Left lobe of liver (tissue), 2 donors: Measurements from ENCODE around the gene GATA5. TPM values are rescaled to one million over a fixed set of nuclear protein-coding genes. Genes with fewer than 3 reads are reported as not detected.
A peak's percentile ranks its signal among the peaks of the same experiment; 100 is the strongest.

Experiments
- ATAC-seq: fragments of 200-7000 bp; cut with Tn5 transposase; one replicate; pipeline ENCODE4 v1.9.1; 2020; ENCODE audit warnings: mild to moderate bottlenecking, moderate library complexity
- DNase-seq: peaks from one replicate; pipeline ENCODE4 v3.0.0-alpha.2; 2020; ENCODE audit warnings: low spot score
- total RNA-seq: library from RNA; stranded (reverse); gene quantifications from one replicate; pipeline ENCODE4 v1.2.1, GENCODE V29; 2021
- donor health status: DM: no; HTN: no; CAD: no; lungs with moderate emphysema.
- donor health status: DM: no; HTN: yes; CAD: no.

Gene GATA5
- total RNA-seq, 1 donor from 2014 or later, result 0.48 TPM

DNA sequence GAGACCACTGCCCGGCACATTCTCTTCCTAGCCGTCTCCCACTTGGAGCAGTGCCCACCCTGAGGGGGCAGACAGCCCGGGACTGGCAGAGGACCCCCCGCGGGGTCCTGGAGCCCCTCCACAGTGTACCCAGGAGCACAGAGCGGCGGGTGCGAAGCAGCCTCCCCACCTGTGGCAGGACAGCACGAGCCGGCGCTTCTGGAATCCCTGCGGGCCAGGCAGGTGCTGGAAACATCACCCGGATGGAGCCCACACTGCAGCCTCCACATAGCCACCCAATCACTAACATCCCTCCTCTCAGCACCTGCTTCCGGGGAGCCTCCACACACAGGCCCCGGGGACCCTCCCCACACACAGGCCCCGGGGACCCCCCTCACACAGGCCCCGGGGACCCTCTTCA, 18.7 kb downstream of the GATA5 start:
- ATAC-seq, result no peak
- no peak for DNase-seq

DNA sequence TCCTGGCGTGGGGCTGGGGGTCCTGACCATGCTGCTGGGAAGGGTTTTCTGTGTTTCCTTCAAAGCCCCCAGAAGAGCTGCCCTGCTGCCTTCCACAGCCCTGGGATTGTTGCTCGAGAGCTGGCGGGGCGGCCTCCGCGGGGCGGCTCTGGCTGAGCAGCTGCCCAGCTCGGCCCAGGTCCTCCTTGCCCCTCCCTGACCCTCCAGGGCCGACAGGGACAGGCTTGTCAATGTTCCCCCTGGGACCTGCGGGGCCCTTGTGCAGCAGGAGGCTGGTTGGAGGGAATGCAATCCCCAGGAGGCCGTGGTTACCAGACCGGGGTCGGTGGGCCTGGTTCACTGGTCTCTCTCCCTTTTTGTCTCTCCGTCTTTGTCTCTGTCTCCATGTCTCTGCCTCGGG, 19.9 kb downstream of the GATA5 start:
- DNase-seq (no peak), ATAC-seq (no peak)

DNA sequence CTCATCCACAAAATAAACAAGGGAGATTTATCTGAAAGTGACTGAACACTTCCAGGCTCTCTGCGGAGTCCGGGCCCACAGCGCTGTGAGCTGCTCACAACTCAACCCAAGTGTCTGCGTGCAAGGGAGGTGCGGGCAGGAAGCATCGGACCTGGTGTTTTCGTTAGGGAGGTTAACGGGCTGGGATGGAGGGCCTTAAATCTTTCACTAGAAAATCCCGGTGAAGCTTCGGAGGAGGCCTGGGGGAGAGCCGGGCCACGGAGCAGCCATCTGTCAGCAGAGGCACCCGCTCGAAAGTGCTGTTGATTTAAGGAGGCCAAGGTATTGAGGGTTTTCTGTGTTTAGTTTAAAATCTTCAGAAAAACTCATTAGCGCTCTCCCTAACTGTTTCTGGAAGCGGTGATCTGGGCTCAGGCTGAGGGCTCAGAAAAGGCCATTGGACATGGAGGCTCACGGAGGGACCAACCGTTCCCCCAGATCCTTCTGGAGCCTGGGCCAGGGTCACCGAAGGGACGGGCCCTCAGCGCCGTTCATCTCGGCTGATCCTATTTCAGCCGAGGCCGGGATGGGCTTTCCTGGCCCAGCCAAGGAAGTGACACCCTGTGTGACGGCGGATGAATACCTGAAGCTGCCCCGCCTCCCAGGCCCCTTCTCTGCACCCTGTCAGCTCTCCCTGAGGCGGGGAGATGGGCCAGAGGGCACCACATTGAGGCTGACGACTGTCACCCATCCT, 20.7 kb downstream of the GATA5 start:
- ATAC-seq, result no peak
- DNase-seq, result no peak

DNA sequence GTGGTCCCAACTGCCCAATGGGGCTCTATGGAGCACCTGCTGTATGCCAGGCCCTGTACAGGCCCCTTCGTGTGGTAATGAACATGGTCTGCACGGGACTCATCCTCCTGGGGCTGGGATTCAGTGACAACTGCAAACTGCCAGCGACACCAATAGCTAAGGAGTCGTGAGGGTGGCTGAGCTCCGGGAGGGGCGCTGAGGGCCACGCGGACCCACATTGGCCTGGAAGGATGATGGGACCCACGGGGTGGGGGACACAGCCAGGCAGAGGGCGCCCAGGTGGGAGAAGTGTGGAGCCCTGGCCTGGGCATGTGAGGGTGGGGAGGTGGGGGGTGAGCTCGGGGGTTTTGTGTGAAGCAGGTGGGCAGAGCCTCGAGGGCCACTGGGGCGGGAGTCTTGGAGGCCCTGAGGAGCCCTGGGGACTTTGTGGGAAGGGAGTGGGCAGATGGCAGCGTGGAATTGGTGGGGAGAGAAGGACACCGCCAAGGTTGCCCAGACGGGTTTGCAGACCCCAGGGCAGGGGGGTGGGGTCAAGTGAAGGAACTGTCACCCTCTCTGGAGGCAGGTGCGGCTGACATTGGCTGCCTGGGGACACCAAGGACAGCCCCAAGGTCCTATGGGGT, 22.5 kb downstream of the GATA5 start:
- ATAC-seq (no peak), DNase-seq (no peak)

DNA sequence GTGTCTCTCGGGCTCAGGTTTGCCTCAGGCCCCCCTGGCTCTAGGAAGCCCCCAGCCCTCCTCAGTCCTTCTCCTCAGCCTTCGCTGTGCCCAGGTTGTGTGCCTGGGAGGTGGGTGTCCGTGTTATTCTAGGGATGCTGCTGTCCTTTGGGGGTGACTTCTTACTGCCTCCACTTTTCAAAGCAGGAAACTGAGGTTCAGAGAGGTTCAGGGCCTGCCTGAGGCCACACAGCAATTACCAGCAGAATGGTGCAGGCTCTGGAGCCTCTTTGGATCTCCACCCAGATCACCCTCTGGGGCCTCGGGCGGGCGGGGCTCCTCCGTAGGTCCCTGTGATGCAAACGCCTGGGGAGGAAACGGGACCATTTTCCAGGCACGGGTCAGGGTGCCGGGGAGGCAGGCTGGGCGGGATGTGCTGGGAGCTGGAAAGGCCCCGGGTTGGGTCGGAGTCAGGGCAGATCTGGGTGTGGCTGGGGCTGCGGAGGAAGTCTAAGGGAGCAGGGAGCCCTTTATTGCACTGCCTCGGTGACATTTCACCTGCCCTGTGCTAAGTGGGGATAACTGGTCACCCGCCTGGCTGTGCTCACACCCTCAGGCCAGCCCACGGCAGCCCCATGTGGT, 23.2 kb downstream of the GATA5 start:
- ATAC-seq, result no peak

DNA sequence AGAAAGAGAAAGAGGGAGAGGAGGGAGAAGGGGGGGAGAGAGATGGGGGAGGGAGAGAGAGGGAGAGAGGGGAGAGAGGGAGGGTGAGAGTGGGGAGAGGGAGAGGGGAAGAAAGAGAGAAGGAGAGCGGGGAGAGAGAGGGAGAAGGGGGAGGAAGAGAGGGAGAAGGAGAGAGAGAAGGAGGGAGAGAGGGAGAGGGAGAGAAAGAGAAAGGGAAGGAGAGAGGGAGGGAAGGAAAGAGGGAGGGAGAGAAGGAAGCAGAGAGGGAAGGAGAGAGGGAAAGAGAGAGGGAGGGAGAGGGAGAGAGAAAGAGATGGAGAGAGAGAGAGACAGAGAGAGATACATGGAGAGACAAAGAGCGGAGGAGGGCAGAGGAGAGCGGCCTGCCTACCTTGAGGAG, 23.8 kb downstream of the GATA5 start:
- no peak for ATAC-seq
- no peak for DNase-seq

More for the DNA sequence above, 23.2 kb downstream of the GATA5 start:
- no peak for DNase-seq

DNA sequence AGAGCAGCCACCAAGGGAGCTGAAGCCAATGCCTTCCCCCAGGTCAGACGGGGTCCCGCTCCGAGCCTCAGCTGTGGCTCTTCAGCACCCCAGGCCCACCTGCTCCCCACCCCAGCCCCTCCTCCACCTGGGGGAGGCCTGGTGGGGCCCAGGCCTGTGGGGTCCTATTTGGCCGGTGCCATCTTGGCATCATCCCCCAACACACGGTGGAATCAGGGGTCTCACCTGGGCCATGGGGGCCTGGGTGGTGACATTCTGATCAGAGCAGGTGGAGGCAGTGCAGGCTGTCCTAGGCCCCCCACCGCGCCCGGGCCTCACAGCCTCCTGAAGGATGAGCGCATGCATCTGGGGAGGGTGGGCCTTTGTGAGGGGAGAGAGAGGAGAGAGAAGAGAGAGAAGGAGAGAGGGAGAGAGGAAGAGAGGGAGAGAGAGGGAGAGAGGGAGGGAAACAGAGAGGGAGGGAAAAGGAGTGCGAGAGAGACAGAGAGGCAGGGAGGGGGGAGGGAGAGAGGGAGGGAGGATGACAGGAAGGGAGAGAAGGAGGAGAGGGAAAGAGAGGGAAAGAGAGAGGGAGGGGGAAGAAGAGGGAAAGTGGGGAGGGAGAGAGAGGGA, 24.5 kb downstream of the GATA5 start:
- no peak for DNase-seq
- ATAC-seq, result no peak

DNA sequence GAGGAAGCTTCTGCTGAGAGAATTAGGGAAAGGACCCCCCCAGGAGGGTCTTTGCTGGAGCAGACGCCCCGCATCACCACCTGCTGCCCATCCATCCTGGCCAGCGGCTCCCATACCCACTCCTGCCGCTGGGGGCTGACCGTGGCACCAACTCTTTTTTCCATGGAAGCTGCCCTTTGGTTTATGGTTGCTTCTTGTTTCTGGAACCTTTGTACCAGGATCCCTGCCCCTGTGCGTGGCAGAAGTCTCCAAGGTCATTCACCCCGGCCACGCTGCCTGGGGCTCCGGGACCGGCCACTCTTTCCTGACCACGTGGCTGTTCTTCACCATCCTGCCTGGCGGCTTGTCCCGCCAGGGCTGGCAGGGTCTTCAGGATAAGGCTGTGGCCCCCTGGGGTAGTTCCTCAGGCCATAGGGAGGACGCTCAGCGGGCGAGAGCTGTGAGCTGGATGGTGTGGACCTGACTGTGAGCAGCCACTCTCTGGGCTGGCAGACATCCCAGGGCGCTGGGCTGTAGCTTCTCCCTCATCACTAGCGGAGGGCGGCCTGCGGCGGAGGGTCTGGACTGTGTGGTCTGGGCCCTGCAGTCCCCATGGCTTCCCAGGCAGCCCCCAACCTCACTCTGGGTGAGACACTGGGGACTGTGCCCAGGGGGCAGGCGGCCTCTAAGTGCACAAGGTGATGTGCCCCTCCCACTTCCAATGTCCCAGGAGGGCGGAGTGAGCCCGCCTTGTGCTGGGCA, 25.7 kb downstream of the GATA5 start:
- no peak for DNase-seq
- peak; percentile 54 for ATAC-seq

DNA sequence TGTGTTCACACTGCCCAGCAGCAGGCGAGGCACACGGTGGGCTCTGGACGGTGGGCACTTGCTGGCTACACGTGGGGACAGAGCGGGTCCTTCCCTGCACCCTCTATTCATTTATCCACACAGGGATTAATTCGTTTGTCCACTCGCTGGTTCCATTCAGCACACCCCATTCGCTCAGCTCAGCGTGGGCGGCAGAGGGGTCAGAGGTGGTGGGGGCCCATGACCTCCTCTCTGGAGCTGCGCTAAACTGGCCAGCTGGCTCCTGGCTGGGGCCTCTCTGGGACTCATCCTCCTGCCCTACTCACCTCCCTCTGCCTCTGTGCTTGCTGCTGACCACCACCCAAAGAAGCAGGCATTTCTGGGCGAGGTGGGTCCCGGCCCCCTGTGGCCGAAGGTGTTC, 27.0 kb downstream of the GATA5 start:
- no peak for ATAC-seq
- no peak for DNase-seq

DNA sequence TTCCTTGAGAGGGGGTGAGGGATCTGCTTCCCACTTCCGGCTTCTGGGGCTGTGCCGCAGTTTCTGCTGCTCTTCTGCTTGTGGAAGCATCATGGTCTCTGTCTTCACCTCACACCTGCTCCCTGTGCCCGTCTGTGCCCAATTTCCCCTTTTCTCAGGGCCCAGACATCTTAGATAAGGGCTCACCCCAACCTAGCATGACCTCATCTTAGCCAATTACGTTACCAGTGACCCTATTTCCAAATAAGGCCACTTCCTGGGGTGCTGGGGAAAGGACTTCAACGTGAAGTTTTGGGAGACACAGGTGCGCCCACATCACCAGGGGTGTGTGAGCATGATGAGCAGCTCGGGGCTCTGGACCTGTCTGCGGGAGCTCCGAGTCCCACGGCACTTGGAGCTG, 27.8 kb downstream of the GATA5 start:
- no peak for DNase-seq
- no peak for ATAC-seq

DNA sequence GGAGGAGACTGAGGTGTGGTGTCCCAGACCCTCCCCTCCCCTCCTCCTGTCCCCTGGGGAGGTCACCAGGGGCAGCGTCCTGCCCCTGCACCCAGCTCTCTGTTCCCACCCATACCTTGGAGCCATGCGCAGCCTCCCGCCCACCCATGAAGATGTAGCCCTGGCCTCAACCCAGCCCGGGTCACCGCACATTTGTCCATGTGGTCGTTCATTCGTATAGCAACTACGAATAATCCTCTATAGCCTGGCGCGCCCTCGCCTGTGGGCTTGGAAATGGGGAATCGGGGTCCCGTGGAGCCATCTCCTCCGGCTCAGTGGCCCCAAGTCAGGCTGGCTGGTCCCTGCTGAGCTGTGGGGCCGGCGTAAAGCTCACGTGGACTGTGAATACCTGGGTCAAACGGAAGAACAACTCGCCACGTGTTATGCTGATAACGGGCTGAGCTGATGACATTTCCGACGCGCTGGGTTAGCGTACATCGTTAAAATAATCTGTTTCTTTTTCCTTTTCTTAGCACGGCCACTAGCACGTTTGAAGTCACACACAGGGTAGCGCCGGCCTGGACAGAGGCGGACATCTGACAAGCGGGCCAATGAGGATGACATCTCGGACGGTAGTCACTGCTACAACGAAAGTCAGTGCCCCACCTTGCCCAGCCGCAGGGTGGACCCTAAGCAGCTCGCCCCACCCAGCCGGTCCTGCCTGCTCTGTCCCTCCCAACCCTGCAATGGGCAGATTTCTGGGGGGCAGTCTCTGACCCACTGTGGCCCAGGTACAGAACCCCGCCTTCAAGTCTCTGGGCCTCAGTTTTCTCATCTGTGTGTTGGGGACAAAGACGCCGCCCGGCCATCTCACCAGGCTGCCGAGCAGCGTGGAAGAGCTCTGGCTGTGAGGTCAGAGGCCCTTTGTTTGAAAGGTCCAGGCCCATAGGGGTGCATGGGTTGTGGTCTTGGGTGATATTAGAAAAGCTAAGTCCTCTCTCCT, 28.6 kb downstream of the GATA5 start:
- ATAC-seq, result no peak
- DNase-seq, result no peak

DNA sequence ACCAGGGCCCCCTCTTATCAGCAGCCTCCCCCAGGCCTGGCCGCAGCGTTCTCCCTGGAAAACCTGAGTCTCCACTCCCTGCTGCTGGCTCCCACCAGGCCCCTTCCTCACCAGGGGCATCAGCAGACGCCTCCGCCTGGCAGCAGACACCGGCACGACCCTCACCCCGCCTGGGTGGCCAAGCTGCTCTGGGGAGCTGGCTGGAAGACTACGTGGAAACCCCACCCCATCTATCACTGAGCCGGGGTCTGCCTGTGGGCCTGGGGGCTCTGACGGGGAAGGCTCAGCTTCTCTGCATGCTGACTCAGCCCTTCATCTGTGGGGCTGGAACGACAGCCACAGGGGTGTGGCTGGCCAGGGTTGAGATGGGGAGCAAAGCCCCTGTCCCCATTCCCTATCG, 29.3 kb downstream of the GATA5 start:
- ATAC-seq (no peak), DNase-seq (no peak)

DNA sequence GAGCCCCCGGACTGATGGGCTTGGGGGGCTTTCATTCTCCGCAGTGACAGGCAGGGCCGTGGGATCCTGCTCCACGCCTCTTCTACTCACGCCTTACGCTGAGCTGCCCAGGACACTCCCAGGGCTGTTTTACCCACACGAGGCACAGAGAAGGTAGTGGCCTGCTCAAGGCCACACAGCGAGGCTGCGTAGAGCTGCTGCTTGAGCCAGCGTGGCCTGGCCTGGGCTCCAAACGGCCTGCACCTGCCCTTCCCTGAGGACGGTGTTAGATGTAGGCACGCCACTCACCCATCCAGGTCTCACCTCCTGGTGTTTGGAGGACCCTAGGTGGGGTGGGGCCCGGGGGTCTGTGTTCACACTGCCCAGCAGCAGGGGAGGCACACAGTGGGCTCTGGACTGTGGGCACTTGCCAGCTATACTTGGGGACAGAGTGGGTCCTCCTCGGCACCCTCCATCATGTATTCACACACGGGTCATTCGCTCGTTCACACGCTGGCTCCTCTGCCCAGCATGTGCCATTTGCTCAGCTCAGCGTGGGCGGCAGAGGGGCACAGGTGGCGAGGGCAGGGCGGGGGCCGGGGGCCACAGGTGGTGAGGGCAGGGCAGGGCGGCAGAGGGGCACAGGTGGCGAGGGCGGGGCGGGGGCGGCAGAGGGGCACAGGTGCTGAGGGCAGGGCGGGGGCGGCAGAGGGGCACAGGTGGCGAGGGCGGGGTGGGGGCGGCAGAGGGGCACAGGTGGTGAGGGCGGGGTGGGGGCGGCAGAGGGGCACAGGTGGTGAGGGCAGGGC, 30.0 kb downstream of the GATA5 start:
- ATAC-seq (no peak), DNase-seq (no peak)

DNA sequence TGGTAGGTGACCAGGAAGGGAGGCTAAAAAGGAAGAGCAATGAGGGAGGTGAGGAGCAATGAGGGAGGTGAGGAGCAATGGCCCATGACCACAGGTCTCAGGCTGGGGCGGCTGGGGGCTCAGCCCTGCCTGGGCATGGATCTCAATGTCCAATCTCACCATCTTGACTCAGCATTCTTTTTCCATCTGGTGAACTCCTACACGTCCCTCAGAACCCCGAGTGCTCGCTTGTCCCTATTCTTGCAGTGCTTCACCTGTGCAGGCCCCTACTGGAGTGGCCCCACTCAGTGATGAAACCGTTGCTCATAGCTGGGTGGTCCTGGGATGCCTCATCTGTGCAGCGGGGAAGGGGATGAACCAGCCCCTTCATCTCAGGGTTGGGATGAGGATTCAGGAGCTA, 31.5 kb downstream of the GATA5 start:
- DNase-seq, result no peak
- no peak for ATAC-seq

DNA sequence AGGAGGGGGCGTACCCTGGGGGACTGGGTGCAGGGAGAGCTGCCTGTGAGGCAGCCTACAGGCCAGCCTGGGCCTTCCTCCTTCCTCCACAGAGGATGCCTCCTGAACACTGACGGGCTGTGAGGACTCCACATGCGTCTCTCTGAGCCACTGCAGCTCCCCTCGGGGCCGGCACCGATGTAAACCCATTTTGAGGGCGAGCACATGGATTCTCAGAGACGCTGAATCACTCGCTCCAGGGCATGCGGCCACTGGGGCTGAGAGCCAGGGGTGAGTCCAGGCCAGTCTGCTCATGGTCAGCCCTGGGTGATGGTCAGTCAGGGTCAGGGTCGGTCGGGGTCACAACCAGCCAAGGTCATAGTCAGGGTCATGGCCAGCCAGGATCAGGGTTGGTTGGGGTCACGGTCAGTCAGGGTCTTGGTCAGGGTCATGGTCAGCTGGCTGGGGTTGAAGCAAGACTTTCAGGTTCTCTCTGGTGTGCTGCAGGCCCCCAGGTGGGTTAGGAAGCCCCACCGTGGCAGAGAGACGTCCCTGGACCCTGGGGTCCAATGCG, 33.7 kb downstream of the GATA5 start:
- no peak for ATAC-seq

DNA sequence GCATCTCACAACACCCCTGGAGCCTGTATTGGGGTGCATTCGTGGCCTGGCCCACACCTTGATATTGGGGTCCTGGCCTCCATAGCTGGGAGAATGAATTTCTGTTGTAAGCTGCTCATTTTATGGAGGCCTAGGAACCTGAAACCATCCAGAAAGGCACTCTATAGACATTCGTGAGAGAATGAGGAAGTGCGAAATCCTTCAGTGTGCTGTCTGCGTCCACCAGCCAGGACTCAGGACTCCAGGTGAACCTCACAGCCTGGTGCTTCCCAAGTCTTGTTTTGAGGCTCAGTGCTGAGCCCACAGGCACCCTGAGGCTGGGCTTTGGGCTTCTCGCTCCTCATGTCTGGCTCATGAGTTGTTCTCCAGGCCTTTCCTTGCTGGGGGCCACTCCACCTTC, 36.6 kb downstream of the GATA5 start:
- DNase-seq, result no peak
- ATAC-seq, result no peak

More for the DNA sequence above, 33.7 kb downstream of the GATA5 start:
- DNase-seq, result no peak

DNA sequence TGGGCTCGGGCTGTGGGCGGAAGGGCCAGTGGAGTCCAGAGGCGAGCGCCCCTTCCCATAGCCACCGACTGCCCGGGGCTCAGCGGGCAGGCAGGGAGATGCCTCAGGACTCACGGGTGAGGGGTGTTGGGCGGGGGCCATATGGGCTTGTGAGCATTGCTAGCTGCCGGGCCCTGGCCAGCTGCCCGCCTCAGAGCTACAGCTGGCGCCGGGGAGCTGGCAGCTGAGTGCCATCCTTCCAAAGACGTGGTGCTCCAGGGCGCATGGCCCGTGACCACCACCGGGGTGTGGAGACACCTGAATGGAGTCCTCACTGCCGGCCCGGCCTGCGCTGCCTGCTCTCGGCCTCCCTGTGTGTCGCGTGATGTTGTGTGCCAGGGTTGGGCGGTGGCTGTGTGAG, 37.9 kb downstream of the GATA5 start:
- no peak for ATAC-seq
- DNase-seq, result no peak

DNA sequence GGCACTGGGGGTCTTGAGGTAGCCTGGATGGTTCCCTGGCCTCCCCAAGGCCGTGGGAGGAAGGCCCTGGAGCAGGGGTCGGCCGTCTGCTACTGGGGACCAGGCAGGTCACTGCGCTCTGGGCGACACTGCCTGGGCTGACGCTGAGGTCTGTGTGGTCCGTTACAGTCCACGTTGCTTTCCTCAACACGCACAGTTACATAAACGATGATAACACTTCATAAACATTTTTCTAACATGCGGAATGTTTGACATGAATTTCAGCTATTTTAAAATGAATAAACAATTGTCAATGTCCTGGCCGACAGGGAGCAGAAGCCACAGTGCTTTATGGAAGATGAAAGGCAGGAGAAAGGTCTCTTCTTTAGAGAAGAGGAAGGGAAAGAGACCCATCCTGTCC, 38.3 kb downstream of the GATA5 start:
- ATAC-seq (no peak), DNase-seq (no peak)

DNA sequence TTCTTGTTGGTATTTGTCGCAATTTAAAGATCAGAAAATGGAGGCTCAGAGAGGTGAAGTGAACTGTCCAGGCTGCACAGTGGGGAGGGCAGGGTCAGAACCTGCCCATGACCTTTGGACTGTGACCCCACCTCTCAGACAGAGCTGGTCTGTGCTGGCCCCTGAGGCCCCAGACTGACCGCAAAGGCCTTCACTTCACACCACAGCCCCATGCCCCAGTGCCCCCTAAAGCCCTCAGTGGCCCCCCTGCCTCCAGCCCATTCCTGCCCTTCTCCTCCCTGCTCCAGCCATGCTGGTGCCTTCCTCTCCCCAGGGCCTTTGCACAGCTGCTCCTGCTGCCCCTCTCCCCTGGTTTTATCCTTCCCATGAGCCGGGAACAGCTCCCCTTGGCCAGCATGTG, 39.1 kb downstream of the GATA5 start:
- no peak for ATAC-seq
- DNase-seq, result no peak
